Activated B cell treated with CpG ODN at 0.5 μM for 24 hours (primary cell): ENCODE results near the gene DUSP6. TPM values are rescaled to one million over a fixed set of nuclear protein-coding genes. Genes with fewer than 3 reads are reported as not detected.

Experiments used
- ATAC-seq: fragments of 200-7000 bp; cut with Tn5 transposase; one replicate; pipeline ENCODE4 v1.10.0; 2021; ENCODE audit warnings: low read depth, mild to moderate bottlenecking, moderate library complexity
- CTCF ChIA-PET: fragments of 350-600 bp; sonication (Branson Sonifier 250); formaldehyde crosslinking; loops from one replicate; lab custom pipeline; 2021; ENCODE audit warnings: antibody characterized with exemption; lab: Charles Lee
- POLR2A ChIA-PET: fragments of 350-600 bp; sonication (Branson Sonifier 250); formaldehyde crosslinking; loops from one replicate; lab custom pipeline; 2021; ENCODE audit warnings: antibody characterized with exemption; lab: Charles Lee
- DNase-seq: peaks from one replicate; pipeline ENCODE4 v3.0.0; 2022
- H3K27ac Mint-ChIP-seq: one replicate; pipeline ENCODE4 v1.8.0; 2020; ENCODE audit warnings: mixed read lengths
- H3K27me3 Mint-ChIP-seq: one replicate; pipeline ENCODE4 v1.8.0; 2021; ENCODE audit warnings: mixed read lengths
- H3K36me3 Mint-ChIP-seq: one replicate; pipeline ENCODE4 v1.8.0; 2021; ENCODE audit warnings: low read depth, mixed read lengths
- H3K4me1 Mint-ChIP-seq: one replicate; pipeline ENCODE4 v1.8.0; 2021; ENCODE audit warnings: mixed read lengths
- H3K4me3 Mint-ChIP-seq: one replicate; pipeline ENCODE4 v1.8.0; 2020; ENCODE audit warnings: mild to moderate bottlenecking, mixed read lengths
- H3K9me3 Mint-ChIP-seq: one replicate; pipeline ENCODE4 v1.8.0; 2020; ENCODE audit warnings: mixed read lengths
- CTCF ChIP-seq: fragments of 200-600 bp; IDR thresholded peaks from one replicate; pipeline ENCODE4 v1.8.0; 2022; ENCODE audit warnings: antibody characterized with exemption, mild to moderate bottlenecking
- intact Hi-C: fragments of 100-400 bp; cut with micrococcal nuclease; formaldehyde crosslinking; loops from one replicate; pipeline ENCODE4 v1.15.1; 2024
- total RNA-seq: library from RNA; stranded (reverse); gene quantifications from 2 replicates; pipeline ENCODE4 v1.2.3, GENCODE V29; 2022

DUSP6 gene
- total RNA-seq, 1 donor from 2014 or later: 1.6 TPM

- Mint-ChIP-seq H3K4me3 (no peak overlapping the region), H3K36me3 (no peaks in the 10 kb centered on the region), H3K27me3 (peaks cover 6% of the 10 kb centered on the region), H3K4me1 (no peaks in the 10 kb centered on the region), H3K27ac (no peak overlapping the region), H3K9me3 (no peaks in the 10 kb centered on the region)
- intact Hi-C loops: no loop called here
- no peak for TF ChIP-seq CTCF
- CTCF ChIA-PET: no interaction called here
- POLR2A ChIA-PET: no interaction called here
- no peak for ATAC-seq
- no peak for DNase-seq
Measured at GRCh38 chr12:89383235-89384049, 31.1 kb upstream of the DUSP6 start.

GRCh38 chr12:89382328-89382727, 30.0 kb upstream of the DUSP6 start:
- Mint-ChIP-seq H3K27ac (no peak overlapping the region), H3K9me3 (no peaks in the 10 kb centered on the region), H3K4me1 (no peaks in the 10 kb centered on the region), H3K4me3 (no peak overlapping the region), H3K27me3 (peaks cover 6% of the 10 kb centered on the region), H3K36me3 (no peaks in the 10 kb centered on the region)
- POLR2A ChIA-PET: no interaction called here
- CTCF ChIA-PET: no interaction called here
- ATAC-seq (no peak), DNase-seq (no peak)
- intact Hi-C loops: no loop called here
- no peak for TF ChIP-seq CTCF

- H3K27ac Mint-ChIP-seq: no peak overlapping the region
- ATAC-seq (no peak), DNase-seq (no peak)
- peaks cover 6% of the 10 kb centered on the region for H3K27me3 Mint-ChIP-seq
- ChIA-PET POLR2A (no interaction called here), CTCF (no interaction called here)
- no peaks in the 10 kb centered on the region for H3K9me3 Mint-ChIP-seq
- H3K4me3 Mint-ChIP-seq: no peak overlapping the region
- no peak for TF ChIP-seq CTCF
- no peaks in the 10 kb centered on the region for H3K36me3 Mint-ChIP-seq
- no peaks in the 10 kb centered on the region for H3K4me1 Mint-ChIP-seq
- intact Hi-C loops: no loop called here
Measured at GRCh38 chr12:89379839-89380467, 27.7 kb upstream of the DUSP6 start.

GRCh38 chr12:89379148-89379838, 27.0 kb upstream of the DUSP6 start:
- no peak for ATAC-seq
- TF ChIP-seq CTCF: no peak
- H3K9me3 Mint-ChIP-seq: no peaks in the 10 kb centered on the region
- H3K27me3 Mint-ChIP-seq: peaks cover 6% of the 10 kb centered on the region
- no peaks in the 10 kb centered on the region for H3K4me1 Mint-ChIP-seq
- no peak overlapping the region for H3K27ac Mint-ChIP-seq
- H3K36me3 Mint-ChIP-seq: no peaks in the 10 kb centered on the region
- ChIA-PET POLR2A (no interaction called here), CTCF (no interaction called here)
- no peak overlapping the region for H3K4me3 Mint-ChIP-seq
- DNase-seq: no peak
- intact Hi-C loops: no loop called here

- no peak for DNase-seq
- intact Hi-C loops: no loop called here
- no peak for ATAC-seq
Measured at GRCh38 chr12:89376844-89377243, 24.5 kb upstream of the DUSP6 start.

More at GRCh38 chr12:89376844-89377243, 24.5 kb upstream of the DUSP6 start:
- Mint-ChIP-seq H3K27ac (no peak overlapping the region), H3K4me1 (no peaks in the 10 kb centered on the region), H3K36me3 (no peaks in the 10 kb centered on the region), H3K27me3 (no peaks in the 10 kb centered on the region), H3K4me3 (no peak overlapping the region), H3K9me3 (no peaks in the 10 kb centered on the region)
- ChIA-PET POLR2A (no interaction called here), CTCF (no interaction called here)
- no peak for TF ChIP-seq CTCF
